RPMI8226 (cell line): ENCODE data around the gene KRTAP10-10.
"Not testable (repeated sequence)": the region's sequence is repeated elsewhere in the genome, so short reads cannot be mapped to it uniquely, and the experiment has no call there.

Experiments used
- DNase-seq: peaks from one replicate; pipeline ENCODE4 v3.0.0-alpha.2; 2015

KRTAP10-10 gene

DNA sequence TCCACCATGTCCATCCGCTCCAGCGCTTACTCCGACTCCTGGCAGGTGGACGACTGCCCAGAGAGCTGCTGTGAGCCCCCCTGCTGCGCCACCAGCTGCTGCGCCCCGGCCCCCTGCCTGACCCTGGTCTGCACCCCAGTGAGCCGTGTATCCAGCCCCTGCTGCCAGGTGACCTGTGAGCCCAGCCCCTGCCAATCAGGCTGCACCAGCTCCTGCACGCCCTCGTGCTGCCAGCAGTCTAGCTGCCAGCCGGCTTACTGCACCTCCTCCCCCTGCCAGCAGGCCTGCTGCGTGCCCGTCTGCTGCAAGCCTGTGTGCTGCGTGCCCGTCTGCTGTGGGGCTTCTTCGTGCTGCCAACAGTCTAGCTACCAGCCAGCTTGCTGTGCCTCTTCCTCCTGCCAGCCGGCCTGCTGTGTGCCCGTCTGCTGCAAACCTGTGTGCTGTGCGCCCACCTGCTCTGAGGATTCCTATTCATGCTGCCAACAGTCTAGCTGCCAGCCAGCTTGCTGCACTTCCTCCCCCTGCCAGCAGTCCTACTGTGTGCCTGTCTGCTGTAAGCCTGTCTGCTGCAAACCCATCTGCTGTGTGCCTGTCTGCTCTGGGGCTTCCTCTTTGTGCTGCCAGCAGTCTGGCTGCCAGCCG is 9.9 kb upstream of the KRTAP10-10 start:
- not testable (repeated sequence) for DNase-seq

DNA sequence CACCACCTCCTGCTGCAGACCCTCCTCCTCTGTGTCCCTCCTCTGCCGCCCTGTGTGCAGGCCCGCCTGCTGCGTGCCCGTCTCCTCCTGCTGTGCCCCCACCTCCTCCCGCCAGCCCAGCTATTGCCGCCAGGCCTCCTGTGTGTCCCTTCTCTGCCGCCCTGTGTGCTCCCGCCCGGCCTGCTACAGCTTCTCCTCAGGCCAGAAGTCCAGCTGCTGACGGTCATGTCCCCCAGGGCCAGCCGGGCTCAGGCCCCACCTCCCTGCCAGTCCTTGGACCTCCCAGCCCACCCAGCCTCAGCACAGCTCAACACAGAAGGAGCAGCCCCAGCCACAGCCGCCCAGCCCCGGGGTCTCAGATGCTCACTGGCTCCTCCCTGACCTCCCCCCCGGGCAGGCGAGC is 9.3 kb upstream of the KRTAP10-10 start:
- DNase-seq = not testable (repeated sequence)

DNA sequence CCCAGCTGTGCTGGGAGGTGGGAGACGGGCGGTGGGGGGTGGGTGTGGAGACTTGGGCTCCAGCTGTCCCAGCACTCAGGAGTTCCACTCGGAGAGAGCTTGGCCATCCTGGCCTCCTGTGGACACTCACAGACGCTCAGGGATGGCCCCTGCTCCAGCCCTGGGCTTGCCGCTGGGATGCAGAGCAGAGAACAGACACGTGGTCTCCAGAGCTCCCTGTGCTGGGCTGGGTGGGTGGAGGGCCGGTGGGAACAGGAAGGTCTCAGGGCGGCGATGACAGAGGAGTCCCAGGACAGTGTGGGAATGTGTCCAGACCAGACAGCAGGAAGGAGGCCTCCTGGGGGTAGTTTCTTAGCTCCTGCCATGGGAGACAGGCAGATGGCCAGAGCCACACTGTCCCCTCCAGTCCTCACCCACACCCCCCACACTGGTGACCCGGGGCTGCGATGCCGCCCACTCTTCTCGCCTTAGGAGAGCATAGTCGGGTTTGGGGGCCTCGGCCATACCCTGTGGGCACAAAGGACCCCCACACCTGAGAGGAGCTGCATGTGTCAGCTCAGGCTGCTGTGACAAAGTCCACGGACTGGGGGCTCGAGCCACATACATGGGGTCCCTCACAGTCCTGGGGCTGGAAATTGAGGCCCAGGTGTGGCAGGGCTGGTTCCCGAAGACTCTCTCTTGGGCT is 8.3 kb upstream of the KRTAP10-10 start:
- no peak for DNase-seq

DNA sequence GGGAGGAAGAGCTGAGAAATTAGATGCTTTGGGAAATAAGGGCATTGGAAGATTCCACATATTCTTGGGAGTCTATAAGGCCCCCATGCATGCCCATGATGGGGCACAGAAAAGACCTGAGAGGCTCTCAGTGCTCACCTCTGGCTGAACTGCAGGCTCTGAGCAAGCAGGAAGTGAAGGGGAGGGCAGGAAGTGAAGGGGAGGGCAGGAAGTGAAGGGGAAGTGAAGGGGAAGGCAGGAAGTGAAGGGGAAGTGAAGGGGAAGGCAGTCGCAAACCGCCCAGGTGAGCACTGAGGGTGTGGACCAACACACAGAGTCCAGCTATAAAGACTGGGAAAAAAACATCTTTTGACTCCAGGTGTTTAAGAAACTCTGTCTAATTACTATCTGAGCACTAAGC is 6.7 kb upstream of the KRTAP10-10 start:
- no peak for DNase-seq

DNA sequence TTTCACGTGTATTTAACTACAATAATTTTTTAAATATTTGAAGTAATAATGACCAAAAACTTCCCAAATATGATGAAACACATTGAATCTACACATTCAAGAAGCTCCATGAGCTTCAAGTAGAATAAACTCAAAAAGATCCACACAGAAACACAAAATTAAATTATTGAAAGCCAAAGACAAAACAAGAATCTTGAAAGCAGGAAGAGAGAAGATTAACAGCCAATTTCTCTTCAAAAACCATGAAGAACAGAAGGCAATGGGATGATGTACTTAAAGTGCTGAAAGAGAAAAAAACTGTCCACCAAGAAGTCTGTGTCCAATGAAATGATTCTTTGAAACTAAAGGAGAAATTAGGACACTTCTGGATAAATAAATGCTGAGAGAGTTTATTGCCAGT is 5.1 kb upstream of the KRTAP10-10 start:
- no peak for DNase-seq

DNA sequence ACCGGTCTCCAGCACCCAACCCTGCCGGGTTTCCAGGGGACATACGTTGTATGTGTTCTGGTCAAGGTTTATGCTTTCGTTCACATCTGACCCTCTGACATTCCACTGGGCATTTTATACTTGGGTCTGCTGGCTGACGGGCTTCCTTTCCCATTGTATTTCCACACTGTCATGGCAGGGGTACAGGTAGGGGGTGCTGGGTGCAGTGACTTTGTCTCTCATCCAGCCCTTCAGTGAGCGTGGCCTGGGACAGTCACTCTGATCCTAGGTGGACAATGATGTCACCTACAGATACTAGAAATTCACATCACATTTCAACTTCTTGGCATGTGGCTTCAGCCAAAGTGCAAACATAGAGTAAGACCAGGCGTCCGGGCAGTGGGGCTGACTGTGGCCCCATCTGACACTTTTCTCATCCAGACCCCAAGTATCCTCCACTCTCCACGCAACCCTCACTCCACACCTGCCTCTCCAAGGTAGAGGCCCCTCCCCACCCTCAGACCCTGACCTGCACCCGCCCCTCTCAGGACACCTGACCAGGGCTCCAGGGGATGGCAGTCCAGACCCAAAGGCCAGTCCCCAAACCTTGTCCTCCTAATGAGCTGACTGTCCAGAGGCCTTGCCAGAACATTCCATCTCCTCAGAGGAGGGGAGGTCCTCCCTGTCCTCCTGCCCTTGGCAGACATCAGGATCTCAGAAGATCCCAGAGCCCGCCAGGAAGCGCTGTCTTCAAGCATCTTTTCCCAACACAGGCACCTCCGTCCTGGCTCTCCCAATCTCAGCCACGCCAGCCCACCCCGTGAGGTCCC is 743 bp upstream of the KRTAP10-10 start:
- DNase-seq = no peak

DNA sequence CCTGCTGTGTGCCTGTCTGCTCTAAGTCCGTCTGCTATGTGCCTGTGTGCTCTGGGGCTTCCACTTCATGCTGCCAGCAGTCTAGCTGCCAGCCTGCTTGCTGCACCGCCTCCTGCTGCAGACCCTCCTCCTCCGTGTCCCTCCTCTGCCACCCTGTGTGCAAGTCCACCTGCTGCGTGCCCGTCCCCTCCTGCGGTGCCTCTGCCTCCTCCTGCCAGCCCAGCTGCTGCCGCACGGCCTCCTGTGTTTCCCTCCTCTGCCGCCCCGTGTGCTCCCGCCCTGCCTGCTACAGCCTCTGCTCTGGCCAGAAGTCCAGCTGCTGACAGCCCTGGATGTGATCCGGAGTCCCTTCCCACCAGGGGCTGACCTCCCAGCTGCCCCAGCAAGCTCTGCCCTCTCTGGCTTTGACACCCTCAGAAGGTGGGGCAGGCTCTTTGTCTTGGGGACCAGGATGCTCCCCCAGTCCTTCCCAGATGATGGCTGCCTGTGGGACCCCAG is 744 bp downstream of the KRTAP10-10 start:
- not testable (repeated sequence) for DNase-seq

DNA sequence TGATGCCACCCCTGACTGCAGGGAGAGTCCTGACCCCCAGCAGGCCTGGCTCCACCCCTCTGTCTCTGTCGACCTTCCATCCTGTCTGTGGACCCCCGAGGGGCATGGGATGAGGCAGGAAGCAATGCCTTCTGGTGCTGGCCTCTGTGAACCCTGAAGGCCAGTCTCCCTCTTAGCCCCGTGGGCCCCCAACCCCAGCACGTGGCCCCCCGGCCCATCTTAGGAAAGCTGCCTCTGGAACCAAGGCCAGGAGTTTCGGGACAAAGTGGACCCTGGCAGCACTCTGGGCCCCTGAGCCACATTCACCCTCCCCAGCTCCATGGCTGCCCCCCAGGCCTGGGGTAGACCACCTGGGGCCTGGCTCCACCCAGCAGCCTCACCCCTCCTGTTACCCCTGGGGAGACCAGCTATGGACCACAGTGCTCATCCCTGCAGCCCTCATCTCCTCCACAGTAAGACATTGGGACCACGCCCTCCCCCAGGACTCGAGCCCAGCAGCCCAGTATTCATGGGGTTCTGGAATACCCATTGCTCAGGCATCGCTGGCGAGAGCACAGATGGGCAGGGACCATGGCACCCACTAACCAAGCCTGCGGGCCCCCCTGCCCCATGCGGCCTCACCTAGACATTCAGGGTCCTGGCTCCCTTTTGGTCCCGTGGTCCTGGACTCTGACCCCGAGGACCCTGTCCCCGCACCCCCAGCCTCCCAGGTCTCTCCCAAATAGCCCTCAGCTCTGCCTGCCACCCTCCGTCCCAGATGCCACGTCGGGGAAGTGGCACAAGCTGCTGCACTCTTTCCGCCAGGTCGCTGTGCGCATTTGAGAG is 1.6 kb downstream of the KRTAP10-10 start:
- not testable (repeated sequence) for DNase-seq

DNA sequence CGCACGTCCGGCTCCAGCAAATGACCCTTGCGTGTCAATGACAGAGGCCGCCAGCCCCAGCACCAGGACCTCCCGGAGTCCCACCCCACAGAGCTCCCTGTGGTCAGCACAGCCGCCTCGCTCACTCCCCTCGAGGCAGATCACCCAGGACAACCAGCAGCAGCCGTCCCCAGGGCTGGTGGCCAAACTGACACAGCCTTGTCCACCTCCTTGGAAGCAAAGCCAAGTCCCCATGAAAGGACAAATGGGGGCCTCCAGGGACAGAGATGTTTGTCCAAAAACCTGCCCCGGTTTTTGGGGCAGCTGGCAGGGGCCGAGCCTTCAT is 2.1 kb downstream of the KRTAP10-10 start:
- no peak for DNase-seq

DNA sequence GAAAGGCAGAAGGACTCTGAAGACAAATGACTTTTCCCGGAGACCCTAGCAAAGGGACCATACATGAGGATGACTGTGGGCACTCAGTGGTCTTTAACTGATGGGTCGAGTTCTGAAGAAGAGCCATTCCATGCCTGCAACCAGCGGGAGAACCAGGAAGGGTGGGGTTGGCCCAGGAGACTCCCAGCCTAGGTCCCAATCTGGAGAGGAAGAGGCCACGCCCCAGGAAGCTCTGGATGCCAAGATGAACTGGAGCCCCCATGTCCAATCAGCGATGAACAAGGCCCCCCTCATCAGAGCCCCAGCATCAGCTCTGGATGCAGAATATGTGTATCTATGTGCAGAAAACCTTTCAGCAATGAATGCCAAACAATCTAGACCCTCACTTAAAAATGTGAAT is 3.6 kb downstream of the KRTAP10-10 start:
- no peak for DNase-seq

DNA sequence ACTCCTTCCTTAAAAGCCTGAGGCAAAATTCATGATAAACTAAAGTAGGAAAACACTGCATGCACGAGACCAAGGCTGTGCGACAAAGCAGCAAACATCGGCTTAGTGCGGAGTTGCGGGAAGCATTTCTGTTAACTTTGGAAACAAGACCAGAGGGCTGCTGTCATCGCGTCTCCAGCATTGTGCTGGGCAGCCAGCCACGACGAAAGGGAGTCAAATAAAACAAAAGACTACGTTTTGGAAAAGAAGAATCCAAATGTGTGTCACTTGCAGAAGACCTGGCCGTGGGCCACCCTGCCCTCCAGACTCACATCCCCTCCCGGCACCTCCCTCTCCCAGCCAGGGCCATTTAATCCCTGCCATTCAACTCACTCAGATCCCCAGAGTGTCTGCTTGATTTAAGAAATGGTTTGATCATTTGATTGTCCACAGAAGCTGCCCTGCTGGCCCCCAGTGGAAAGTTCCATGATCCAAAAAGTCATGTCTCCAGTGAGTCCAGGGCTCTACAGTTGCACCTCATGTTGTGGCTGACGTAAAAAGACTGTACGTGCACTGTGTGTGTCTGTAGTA is 6.7 kb downstream of the KRTAP10-10 start:
- DNase-seq = no peak

DNA sequence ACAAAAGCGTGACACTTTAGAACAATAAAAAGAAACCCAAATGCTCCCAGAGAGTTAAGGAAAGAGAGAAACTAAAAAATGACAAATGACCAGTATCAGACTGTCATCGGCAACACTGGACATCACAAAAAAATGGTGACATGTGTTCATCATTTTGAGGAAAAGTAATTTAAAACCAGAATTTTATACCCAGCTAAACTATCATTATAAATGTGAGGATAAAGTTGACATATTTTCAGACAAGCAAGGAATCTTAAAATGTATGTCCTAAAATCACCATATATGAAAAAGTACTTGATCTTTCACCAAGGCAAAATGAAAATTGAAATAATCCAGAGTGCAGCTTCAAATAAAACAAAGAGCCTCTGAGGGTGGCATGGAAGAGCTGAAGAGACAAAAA is 7.7 kb downstream of the KRTAP10-10 start:
- DNase-seq = no peak

DNA sequence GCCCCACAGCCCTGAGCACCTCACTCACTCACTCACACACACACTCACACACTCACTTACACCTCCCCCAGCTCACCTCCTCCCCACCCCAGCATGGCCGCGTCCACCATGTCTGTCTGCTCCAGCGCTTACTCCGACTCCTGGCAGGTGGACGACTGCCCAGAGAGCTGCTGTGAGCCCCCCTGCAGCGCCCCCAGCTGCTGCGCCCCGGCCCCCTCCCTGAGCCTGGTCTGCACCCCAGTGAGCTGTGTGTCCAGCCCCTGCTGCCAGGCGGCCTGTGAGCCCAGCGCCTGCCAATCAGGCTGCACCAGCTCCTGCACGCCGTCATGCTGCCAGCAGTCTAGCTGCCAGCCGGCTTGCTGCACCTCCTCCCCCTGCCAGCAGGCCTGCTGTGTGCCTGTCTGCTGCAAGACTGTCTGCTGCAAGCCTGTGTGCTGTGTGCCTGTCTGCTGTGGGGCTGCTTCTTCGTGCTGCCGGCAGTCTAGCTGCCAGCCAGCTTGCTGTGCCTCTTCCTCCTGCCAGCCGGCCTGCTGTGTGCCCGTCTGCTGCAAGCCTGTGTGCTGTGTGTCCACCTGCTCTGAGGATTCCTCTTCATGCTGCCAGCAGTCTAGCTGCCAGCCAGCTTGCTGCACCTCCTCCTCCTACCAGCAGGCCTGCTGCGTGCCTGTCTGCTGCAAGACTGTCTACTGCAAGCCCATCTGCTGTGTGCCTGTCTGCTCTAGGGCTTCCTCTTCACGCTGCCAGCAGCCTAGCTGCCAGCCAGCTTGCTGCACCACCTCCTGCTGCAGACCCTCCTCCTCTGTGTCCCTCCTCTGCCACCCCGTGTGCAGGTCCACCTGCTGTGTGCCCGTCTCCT is 9.4 kb downstream of the KRTAP10-10 start, which contains the start of gene KRTAP10-11:
KRTAP10-11 (plus strand) TSS at position 49 of the 856 bp plus-strand sequence; CDS start at position 94, 45 bp downstream.
- DNase-seq = peak; percentile 33

DNA sequence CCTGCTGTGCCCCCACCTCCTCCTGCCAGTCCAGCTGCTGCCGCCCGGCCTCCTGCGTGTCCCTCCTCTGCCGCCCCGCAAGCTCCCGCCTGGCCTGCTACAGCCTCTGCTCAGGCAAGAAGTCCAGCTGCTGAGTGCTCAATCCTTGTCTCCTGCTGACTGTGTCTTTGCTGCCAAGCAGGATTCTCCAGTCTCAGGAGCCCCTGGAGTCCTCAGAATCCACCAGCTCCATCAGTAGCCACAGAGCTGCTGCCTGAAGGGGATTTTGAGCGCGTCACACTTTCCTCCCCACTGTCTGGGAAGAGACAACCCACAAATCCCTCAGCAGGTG is 10.0 kb downstream of the KRTAP10-10 start:
- DNase-seq = no peak

DNA sequence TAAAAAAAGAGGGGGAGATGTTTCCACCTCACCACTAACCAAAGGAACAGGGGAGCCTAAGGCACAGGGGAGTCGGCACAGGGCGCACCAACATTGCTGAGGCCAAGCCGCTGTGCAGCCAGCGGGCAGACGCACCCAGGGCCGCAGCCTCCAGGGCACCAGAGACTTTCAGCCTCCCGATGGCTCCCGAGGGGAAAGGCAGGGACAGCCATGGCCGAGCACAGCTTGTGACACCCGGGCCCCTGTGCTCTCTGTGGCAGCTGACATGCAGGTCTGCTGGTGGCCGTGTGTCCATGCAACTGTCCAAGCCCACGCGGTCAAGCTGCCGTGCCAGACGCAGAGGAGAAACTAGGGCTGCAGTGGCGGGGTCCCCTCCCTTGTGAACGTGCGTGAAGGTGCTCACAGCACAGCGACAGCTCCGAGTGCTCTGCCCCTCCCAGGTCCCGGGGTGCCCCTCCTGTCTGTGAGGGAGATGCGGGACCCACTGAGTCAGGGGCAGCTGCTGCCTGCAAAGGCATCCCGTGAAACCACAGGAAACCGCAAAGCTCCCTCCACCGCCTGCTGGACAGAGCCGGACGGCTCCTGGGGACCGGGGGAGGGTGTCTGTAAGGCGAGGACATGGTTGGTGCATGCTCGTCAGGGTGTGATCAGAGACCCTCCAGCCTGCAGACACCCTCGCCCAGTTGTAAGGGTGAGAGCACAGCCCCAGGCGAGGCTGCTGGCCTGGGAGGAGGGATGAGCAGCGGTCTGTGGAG is 11.6 kb downstream of the KRTAP10-10 start:
- DNase-seq = no peak

DNA sequence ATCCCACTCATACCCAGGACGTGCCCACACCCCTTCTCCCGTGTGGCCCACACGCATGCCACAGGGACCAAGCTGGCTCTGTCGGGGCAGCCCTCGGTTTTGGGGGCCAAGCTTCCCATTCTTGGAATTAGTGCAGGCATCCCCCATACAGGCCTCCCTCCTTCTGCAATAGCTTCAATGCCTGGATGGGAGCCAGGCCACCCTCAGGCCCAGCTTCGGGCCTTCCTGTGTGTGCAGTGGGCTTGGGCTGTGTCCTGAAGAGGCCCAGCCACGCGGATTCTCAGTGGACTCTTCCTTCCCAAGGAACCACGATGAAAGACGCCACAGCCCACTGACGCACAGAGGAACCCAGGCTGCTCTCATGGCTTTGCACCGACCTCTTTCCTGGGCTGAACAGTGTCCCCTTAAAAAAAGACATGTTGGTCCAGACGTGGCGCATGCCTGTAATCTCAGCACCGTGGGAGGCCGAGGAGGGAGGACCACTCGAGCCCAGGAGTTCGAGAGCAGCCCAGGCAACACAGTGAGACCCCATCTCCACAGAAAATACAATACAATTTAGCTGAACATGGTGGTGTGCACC is 12.5 kb downstream of the KRTAP10-10 start:
- DNase-seq = no peak

DNA sequence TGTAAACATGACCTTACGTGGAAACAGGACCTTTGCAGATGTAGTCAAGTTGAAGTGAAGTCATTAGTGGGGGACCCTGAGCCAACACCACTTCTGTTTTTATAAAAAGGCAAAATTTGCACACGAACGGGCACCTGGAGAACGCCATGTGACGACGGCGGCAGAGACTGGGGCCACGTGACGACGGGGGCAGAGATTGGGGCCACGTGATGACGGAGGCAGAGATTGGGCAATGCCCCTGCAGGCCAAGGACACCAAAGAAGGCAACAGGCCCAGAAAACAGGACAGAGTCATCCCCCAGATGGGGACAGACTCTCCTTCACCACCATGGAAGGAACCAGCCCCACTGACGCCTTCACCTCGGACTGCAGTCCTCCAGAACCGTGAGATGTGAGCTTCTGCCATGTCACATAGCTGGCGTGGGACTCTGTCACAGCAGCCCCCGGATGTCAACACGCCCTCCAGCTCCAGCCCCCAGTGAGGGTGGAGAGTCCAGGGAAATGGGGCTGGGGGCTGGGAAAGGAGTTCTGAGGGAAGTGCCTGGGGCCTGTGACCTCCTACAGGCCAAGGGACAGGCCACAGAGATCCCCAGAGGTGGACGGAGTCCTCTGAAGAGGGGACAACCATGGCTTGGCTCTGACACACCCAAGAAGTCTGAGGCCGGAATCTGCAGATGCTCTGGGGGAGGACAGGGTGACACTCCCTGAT is 13.3 kb downstream of the KRTAP10-10 start:
- DNase-seq = no peak

DNA sequence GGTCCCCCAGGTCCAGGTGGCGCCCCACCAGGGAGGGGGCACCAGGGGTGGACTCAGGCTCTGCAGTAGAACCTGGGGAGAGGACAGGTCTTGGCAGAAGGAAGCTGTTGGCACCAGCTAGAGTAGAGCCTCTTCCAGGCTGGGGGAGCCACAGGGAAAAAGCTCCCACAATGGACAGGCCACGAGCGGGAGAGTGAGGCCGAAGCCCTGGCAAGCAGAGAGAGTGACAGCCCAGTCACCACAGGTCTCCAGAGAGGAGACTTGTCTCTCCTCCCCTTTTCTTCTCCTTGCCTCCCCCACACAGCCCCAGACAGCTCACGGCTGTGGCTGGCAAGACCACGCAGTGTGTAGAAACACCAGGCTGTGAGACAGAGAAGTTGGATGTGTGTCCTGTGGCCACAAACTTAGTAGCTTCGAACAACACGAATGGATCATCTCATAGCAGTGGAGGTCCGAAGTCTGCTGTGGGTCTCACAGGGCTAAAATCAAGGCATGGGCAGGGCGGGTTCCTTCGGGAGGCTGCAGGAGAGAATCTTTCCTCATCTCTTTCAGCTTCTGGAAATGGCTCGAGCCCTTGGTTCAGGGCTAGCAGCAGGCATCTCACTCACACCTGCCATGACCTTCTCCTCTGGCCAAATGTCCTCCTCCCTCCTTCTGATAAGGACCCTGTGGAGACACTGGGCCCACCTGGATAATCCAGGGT is 14.0 kb downstream of the KRTAP10-10 start:
- DNase-seq = no peak

DNA sequence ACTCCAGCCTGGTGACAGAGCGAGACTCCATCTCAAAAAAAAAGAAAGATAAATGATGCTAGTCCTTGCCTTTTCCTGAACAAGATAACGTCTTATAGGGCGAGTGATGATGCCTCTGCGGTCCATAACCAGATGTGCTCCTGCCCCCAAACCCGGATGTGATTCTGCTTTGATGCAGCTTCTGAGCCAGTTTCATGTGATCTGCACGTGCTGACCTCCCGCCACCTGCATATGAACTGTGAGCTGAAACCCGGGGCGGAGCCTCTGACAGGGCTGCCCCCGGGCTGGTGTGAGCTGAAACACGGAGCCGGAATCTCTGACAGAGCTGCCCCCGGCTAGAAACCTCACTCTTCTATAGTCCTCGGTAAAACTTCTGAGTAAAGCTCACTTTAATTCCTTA is 16.0 kb downstream of the KRTAP10-10 start:
- DNase-seq = peak; percentile 54
